Breast epithelium (tissue), 3 donors: ENCODE data around the gene TATDN2.

Experiments used
- POLR2A ChIP-seq: fragments of 450-650 bp; IDR thresholded peaks from one replicate; pipeline ENCODE4 v1.6.1; 2016; ENCODE audit warnings: antibody characterized with exemption, mild to moderate bottlenecking, moderate library complexity
- POLR2AphosphoS5 ChIP-seq, 3 donors: sonication (generic); formaldehyde crosslinking; IDR thresholded peaks; one replicate each; pipeline ENCODE4 v1.6.1; 2017; ENCODE audit warnings: antibody characterized with exemption in 3 of 3
- TF ChIP-seq, protein P1 (sequence below), 3 donors: fragments of 450-650 bp; IDR thresholded peaks; one replicate each; pipeline ENCODE4 v1.5.1; 2016 to 2017; ENCODE audit warnings: antibody characterized with exemption in 3 of 3, mild to moderate bottlenecking in 3 of 3, moderate library complexity in 3 of 3

DNA sequence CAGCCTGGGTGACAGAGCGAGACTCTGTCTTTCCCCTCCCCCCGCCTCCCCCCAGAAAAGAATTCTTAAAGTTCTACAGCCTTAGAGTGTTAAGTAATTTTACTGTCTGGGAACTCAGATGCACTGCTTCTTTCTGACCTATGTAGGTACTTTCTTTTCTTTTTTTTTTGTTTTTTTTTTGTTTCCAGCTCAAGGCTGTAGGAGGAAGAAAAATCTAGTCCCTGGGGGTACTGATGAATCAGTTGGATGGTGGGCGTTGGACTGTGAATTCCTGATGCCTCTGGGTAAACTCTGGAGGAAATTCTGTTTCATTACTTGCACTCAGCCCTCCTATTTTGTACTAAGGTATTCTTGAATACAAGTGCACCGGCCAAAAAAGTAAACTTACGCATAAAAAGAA, 33.7 kb downstream of the TATDN2 start:
- TF ChIP-seq, protein P1, sequence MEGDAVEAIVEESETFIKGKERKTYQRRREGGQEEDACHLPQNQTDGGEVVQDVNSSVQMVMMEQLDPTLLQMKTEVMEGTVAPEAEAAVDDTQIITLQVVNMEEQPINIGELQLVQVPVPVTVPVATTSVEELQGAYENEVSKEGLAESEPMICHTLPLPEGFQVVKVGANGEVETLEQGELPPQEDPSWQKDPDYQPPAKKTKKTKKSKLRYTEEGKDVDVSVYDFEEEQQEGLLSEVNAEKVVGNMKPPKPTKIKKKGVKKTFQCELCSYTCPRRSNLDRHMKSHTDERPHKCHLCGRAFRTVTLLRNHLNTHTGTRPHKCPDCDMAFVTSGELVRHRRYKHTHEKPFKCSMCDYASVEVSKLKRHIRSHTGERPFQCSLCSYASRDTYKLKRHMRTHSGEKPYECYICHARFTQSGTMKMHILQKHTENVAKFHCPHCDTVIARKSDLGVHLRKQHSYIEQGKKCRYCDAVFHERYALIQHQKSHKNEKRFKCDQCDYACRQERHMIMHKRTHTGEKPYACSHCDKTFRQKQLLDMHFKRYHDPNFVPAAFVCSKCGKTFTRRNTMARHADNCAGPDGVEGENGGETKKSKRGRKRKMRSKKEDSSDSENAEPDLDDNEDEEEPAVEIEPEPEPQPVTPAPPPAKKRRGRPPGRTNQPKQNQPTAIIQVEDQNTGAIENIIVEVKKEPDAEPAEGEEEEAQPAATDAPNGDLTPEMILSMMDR (IDR thresholded peaks at IDR 0.05), result no peak
- no peak for TF ChIP-seq POLR2A
- no peak for TF ChIP-seq POLR2AphosphoS5 (IDR thresholded peaks at IDR 0.05)
